HCT116 (cell line): Measurements from ENCODE around the gene FNDC11.

Experiments used
- ATF3 ChIP-seq: IDR thresholded peaks from 2 replicates; pipeline ENCODE4 v1.6.1; 2012
- CBX3 ChIP-seq: IDR thresholded peaks from 2 replicates; pipeline ENCODE4 v1.6.1; 2012; ENCODE audit warnings: low read depth
- CTCF ChIP-seq, 3 experiments: fragments of 200-600 bp in 1 of 3; sonication (generic) in 1 of 3; IDR thresholded peaks in 2 of 3; conservative IDR thresholded peaks in 1 of 3; 2 replicates each; pipeline ENCODE4 v1.5.1; 2012 to 2017; ENCODE audit warnings: low read depth in 2 of 3, low read length in 2 of 3, antibody characterized with exemption in 1 of 3, borderline replicate concordance in 1 of 3, control low read depth in 1 of 3, mild to moderate bottlenecking in 1 of 3, mixed read lengths in 1 of 3, mixed run types in 1 of 3, moderate library complexity in 1 of 3; ENCODE audit not compliant: insufficient read depth in 1 of 3
- POLR2A ChIP-seq: IDR thresholded peaks from 2 replicates; pipeline ENCODE4 v1.7.0; 2011; ENCODE audit warnings: borderline replicate concordance; ENCODE audit not compliant: insufficient read depth, insufficient read length; ENCODE audit errors: extremely low read depth
- RAD21 ChIP-seq: IDR thresholded peaks from 2 replicates; pipeline ENCODE4 v1.6.1; 2012; ENCODE audit warnings: low read depth, mild to moderate bottlenecking
- REST ChIP-seq: IDR thresholded peaks from 2 replicates; pipeline ENCODE4 v1.6.1; 2012; ENCODE audit warnings: low read depth
- SIN3A ChIP-seq: IDR thresholded peaks from 2 replicates; pipeline ENCODE4 v1.6.1; 2012; ENCODE audit warnings: low read depth
- TCF7L2 ChIP-seq: IDR thresholded peaks from 2 replicates; pipeline ENCODE4 v1.7.0; 2011; ENCODE audit warnings: borderline replicate concordance, inconsistent platforms; ENCODE audit not compliant: insufficient read depth, insufficient read length; ENCODE audit errors: extremely low read depth

GRCh38 chr20:63568170-63568981 lies 14.4 kb downstream of the FNDC11 start:
- no peak for TF ChIP-seq CTCF (IDR thresholded peaks at IDR 0.05 in 2 of 3, conservative IDR thresholded peaks at IDR 0.05 in 1 of 3; ENCODE audit: borderline replicate concordance in 1 of 3, insufficient read depth in 1 of 3, low read depth in 2 of 3, low read length in 2 of 3)
- TF ChIP-seq SIN3A: no peak
- TF ChIP-seq POLR2A: no peak
- no peak for TF ChIP-seq RAD21
- TF ChIP-seq CBX3: no peak
- TF ChIP-seq REST: no peak
- no peak for TF ChIP-seq TCF7L2
- no peak for TF ChIP-seq ATF3
